ENCODE results near the gene FTSJ3. TPM values are rescaled to one million over a fixed set of nuclear protein-coding genes. Genes with fewer than 3 reads are reported as not detected.

The FTSJ3 gene
- total and polyA plus RNA-seq, 2 of the 13 experiments (the other 11 are each of a cell fraction or from before 2014, with no cell fraction given) = 26.0 to 64.2 TPM

DNA sequence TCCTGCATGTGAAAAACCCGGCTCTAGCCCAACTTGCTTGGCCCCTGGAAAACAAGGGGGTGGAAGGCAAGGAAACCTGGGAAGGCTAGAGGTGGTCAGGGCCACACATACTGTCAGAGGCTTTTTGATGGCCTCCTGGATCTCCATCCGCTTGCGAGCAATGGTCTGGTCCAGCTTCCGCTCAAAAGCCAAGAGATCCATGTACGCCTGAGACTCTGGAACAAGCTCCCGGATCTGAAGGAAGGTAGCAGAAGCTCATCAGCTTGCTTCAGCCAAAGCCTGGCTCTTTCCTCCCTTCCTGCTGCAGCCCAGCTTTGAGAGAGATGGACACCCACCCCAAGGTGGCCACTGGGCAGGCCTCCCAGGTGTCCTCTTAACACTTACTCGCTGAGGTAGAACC lies 9.3 kb upstream of the FTSJ3 start:
- TF ChIP-seq HHEX (CRISPR knock-in tag; IDR thresholded peaks at IDR 0.05) (no peak), ZMYM3 (CRISPR knock-in tag; IDR thresholded peaks at IDR 0.05) (no peak), USF2 (IDR thresholded peaks at IDR 0.05; ENCODE audit: low read depth, low read length) (no peak), USF2 (CRISPR knock-in tag; IDR thresholded peaks at IDR 0.05; ENCODE audit: borderline replicate concordance) (no peak)
- TF ChIP-seq, protein P1, sequence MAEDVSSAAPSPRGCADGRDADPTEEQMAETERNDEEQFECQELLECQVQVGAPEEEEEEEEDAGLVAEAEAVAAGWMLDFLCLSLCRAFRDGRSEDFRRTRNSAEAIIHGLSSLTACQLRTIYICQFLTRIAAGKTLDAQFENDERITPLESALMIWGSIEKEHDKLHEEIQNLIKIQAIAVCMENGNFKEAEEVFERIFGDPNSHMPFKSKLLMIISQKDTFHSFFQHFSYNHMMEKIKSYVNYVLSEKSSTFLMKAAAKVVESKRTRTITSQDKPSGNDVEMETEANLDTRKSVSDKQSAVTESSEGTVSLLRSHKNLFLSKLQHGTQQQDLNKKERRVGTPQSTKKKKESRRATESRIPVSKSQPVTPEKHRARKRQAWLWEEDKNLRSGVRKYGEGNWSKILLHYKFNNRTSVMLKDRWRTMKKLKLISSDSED (CRISPR knock-in tag; IDR thresholded peaks at IDR 0.05) = no peak
- Histone ChIP-seq H3K4me2 (ENCODE audit: low read depth, low read length) (no peak overlapping the region), H2AFZ (ENCODE audit: low read length) (no peak overlapping the region), H3K79me2 (ENCODE audit: insufficient read depth, low read length) (peaks cover 43% of the 10 kb centered on the region), H3K27ac (ENCODE audit: extremely low read length, insufficient read depth, low read length) (no peak overlapping the region), H4K20me1 (ENCODE audit: insufficient read depth, low read length) (peaks cover 12% of the 10 kb centered on the region; the same call in 1 of the 2 replicates), H3K4me3 (replicated peaks in 1 of 3; ENCODE audit: insufficient read depth in 1 of 3, low read depth in 2 of 3, low read length in 3 of 3) (no peak overlapping the region), H3K36me3 (replicated peaks in 1 of 2; ENCODE audit: control insufficient read depth in 1 of 2, insufficient read depth in 2 of 2, low read length in 2 of 2) (peaks cover 40 to 59% of the 10 kb centered on the region in 2 experiments), H3K9ac (ENCODE audit: insufficient read depth, low read depth, low read length) (no peak overlapping the region), H3K4me1 (ENCODE audit: insufficient read depth, low read length) (peaks cover 31% of the 10 kb centered on the region), H3K27me3 (ENCODE audit: control insufficient read depth in 1 of 2, insufficient read depth in 2 of 2, low read length in 2 of 2) (no peaks in the 10 kb centered on the region; a peak in 1 of 5 replicates), H3K9me3 (ENCODE audit: low read length) (no peaks in the 10 kb centered on the region)
- in situ Hi-C loops (cut with HindIII; ENCODE audit: extremely low pct_ligation_motif_present, low pct_unique_long_range_greater_than_20kb) (no loop called here), intact Hi-C loops (cut with micrococcal nuclease; ENCODE audit: unreplicated experiment) (no loop called here)
- WGBS (ENCODE audit: low lambda C conversion rate) = 94% methylated on average over 7 of the region's 7 CpGs
- FAIRE-seq = no peak
- no peak for DNase-seq (ENCODE audit: low spot score)
- CTCF ChIA-PET (ENCODE audit: low intra/inter-chr PET ratio, low total read pairs) = no interaction called here
- POLR2A ChIA-PET = no interaction called here
- BruUV-seq (replicated peaks) = no TSS peak
- no peak for ATAC-seq

Measured in HepG2 (cell line).